ENCODE data around the gene GPR37L1. TPM values are rescaled to one million over a fixed set of nuclear protein-coding genes. Genes with fewer than 3 reads are reported as not detected.
"Not testable (repeated sequence)": the region's sequence is repeated elsewhere in the genome, so short reads cannot be mapped to it uniquely, and the experiment has no call there.

Gene GPR37L1
- total RNA-seq, 1 donor from 2014 or later = 0.06 TPM

GRCh38 chr1:202171292-202172014 is 48.7 kb downstream of the GPR37L1 start:
- no peaks in the 10 kb centered on the region for H3K36me3 ChIP-seq
- DNase-seq (peak; percentile 51), ATAC-seq (no peak)
- H3K4me3 ChIP-seq = no peak overlapping the region
- no peak overlapping the region for H3K27ac ChIP-seq
- H3K27me3 ChIP-seq = no peaks in the 10 kb centered on the region
- TF ChIP-seq, protein P1, sequence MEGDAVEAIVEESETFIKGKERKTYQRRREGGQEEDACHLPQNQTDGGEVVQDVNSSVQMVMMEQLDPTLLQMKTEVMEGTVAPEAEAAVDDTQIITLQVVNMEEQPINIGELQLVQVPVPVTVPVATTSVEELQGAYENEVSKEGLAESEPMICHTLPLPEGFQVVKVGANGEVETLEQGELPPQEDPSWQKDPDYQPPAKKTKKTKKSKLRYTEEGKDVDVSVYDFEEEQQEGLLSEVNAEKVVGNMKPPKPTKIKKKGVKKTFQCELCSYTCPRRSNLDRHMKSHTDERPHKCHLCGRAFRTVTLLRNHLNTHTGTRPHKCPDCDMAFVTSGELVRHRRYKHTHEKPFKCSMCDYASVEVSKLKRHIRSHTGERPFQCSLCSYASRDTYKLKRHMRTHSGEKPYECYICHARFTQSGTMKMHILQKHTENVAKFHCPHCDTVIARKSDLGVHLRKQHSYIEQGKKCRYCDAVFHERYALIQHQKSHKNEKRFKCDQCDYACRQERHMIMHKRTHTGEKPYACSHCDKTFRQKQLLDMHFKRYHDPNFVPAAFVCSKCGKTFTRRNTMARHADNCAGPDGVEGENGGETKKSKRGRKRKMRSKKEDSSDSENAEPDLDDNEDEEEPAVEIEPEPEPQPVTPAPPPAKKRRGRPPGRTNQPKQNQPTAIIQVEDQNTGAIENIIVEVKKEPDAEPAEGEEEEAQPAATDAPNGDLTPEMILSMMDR (IDR thresholded peaks at IDR 0.05) = no peak
- intact Hi-C loops (cut with DNase I) = no loop called here
- no peaks in the 10 kb centered on the region for H3K9me3 ChIP-seq
- H3K4me1 ChIP-seq = peaks cover 3% of the 10 kb centered on the region

- H3K36me3 ChIP-seq = no peaks in the 10 kb centered on the region
- DNase-seq = peak; percentile 53
- intact Hi-C loops (cut with DNase I) = no loop called here
- H3K4me1 ChIP-seq = peaks cover 3% of the 10 kb centered on the region
- TF ChIP-seq, protein P1 (IDR thresholded peaks at IDR 0.05) = no peak
- no peak for ATAC-seq
- no peaks in the 10 kb centered on the region for H3K9me3 ChIP-seq
- no peak overlapping the region for H3K27ac ChIP-seq
- no peak overlapping the region for H3K4me3 ChIP-seq
- no peaks in the 10 kb centered on the region for H3K27me3 ChIP-seq
These were observed 49.3 kb downstream of the GPR37L1 start for GRCh38 chr1:202172015-202172355.

DNA sequence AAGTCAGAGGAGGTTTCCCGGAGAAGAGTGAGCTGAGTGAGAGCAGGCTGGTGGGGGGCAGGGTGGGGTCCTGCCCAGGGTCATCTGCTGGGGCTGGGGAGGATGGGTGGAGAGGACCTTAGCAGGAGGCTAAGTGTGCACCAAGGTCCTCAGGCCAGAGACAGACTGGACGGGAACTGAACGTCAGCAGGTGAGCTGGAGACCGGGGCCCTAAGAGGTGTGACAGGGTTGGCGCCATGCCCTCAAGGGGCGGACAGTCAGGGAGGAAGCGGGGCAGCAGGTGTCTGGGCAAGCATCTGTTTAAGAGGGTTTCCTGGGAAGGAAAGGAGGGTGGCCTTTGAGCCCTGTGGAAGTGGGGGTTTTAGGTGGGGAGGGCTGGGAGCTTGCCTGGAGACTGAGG is 51.3 kb downstream of the GPR37L1 start:
- H3K9me3 ChIP-seq = no peaks in the 10 kb centered on the region
- H3K36me3 ChIP-seq = no peaks in the 10 kb centered on the region
- H3K27me3 ChIP-seq = no peaks in the 10 kb centered on the region
- no peak overlapping the region for H3K4me3 ChIP-seq
- H3K27ac ChIP-seq = no peak overlapping the region
- peak; percentile 61 for DNase-seq
- H3K4me1 ChIP-seq = no peaks in the 10 kb centered on the region
- intact Hi-C loops (cut with DNase I) = no loop called here
- TF ChIP-seq, protein P1 (IDR thresholded peaks at IDR 0.05) = no peak
- ATAC-seq = no peak

DNA sequence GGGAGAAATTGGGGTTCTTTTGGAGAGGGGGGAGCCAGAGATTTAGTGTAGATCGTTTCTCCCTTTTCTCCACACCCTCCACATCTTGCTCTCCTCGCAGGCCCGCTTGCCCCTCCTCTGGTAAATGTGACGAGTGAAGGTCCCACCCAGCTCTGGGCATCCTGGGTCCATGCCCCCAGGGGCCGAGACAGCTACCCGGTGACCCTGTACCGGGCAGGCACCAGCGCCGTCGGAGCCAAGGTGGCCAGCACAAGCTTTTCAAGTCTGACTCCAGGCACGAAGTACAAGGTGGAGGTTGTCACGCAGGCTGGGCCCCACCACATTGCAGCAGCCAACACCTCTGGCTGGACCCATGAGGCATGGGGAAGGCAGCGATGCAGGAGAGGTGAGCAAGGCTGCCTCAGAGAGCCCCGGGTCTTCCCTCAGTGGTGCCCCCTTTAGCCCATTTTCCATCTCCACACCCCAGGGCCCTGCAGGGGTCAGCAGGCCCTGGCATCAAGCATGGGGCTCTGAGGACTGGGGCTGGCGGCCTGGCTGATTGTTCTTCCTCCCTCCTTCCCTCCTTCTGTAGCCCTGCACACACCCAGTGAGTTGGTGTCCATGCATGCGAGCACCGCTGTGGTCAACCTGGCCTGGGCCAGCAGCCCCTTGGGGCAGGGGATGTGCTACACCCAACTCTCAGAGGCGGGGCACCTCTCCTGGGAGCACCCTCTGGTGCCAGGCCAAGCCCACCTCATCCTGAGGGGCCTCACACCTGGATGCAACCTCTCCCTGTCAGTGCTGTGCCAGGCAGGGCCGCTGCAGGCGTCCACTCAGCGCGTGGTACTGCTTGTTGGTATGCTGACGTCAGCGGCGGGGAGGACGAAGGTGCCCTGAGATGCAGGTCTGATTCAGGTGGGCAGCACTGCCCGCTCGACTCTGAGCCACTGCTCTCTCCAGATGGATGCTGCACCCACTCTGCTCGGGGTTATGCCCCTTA is 54.5 kb downstream of the GPR37L1 start:
- H3K9me3 ChIP-seq = no peaks in the 10 kb centered on the region
- no peak overlapping the region for H3K4me3 ChIP-seq
- no peaks in the 10 kb centered on the region for H3K27me3 ChIP-seq
- no peak for ATAC-seq
- no peak for DNase-seq
- no peaks in the 10 kb centered on the region for H3K4me1 ChIP-seq
- intact Hi-C loops (cut with DNase I) = no loop called here
- H3K27ac ChIP-seq = no peak overlapping the region
- no peaks in the 10 kb centered on the region for H3K36me3 ChIP-seq
- TF ChIP-seq, protein P1 (IDR thresholded peaks at IDR 0.05) = no peak

GRCh38 chr1:202179828-202180750 is 57.4 kb downstream of the GPR37L1 start:
- TF ChIP-seq, protein P1 (IDR thresholded peaks at IDR 0.05) = no peak
- Histone ChIP-seq H3K36me3 (no peaks in the 10 kb centered on the region), H3K9me3 (no peaks in the 10 kb centered on the region), H3K4me1 (no peaks in the 10 kb centered on the region), H3K4me3 (no peak overlapping the region), H3K27me3 (no peaks in the 10 kb centered on the region), H3K27ac (no peak overlapping the region)
- ATAC-seq = no peak
- DNase-seq = no peak
- intact Hi-C loops (cut with DNase I) = no loop called here

- H3K4me3 ChIP-seq; H3K27me3 ChIP-seq; intact Hi-C loops (cut with DNase I); DNase-seq; H3K9me3 ChIP-seq; H3K4me1 ChIP-seq; H3K36me3 ChIP-seq; ATAC-seq; H3K27ac ChIP-seq: not testable (repeated sequence)
These were observed 58.0 kb downstream of the GPR37L1 start for GRCh38 chr1:202180751-202181139.
